HEK293 (cell line): ENCODE data around the gene STBD1.

Experiments
- HOXA7 ChIP-seq: sonication (generic); formaldehyde crosslinking; IDR thresholded peaks from 2 replicates; pipeline ENCODE4 v1.8.1; 2022; ENCODE audit warnings: missing genetic modification reagents, borderline replicate concordance
- KLF16 ChIP-seq: fragments of 450-650 bp; formaldehyde crosslinking; IDR thresholded peaks from 2 replicates; pipeline ENCODE4 v1.5.1; 2017; ENCODE audit warnings: missing biosample characterization, missing genetic modification characterization
- MYNN ChIP-seq: fragments of 450-650 bp; formaldehyde crosslinking; IDR thresholded peaks from 2 replicates; pipeline ENCODE4 v1.5.1; 2016; ENCODE audit warnings: missing biosample characterization, missing genetic modification characterization, borderline replicate concordance
- PBX3 ChIP-seq: sonication (generic); formaldehyde crosslinking; IDR thresholded peaks from 2 replicates; pipeline ENCODE4 v1.8.1; 2022; ENCODE audit warnings: mild to moderate bottlenecking, moderate library complexity, missing genetic modification reagents
- PRDM1 ChIP-seq: fragments of 450-650 bp; formaldehyde crosslinking; IDR thresholded peaks from 2 replicates; pipeline ENCODE4; 2016; ENCODE audit warnings: missing biosample characterization, missing genetic modification characterization
- YY1 ChIP-seq: fragments of 450-650 bp; formaldehyde crosslinking; IDR thresholded peaks from 2 replicates; pipeline ENCODE4 v1.5.1; 2018; ENCODE audit warnings: missing biosample characterization, missing genetic modification characterization
- ZBTB11 ChIP-seq: fragments of 450-650 bp; formaldehyde crosslinking; conservative IDR thresholded peaks from 2 replicates; pipeline ENCODE4 v1.5.1; 2016; ENCODE audit warnings: low read depth, missing biosample characterization, missing genetic modification characterization
- ZBTB7A ChIP-seq: fragments of 450-650 bp; formaldehyde crosslinking; IDR thresholded peaks from 2 replicates; pipeline ENCODE4 v1.5.1; 2016; ENCODE audit warnings: low read depth, missing biosample characterization, missing genetic modification characterization
- ZNF121 ChIP-seq: fragments of 450-650 bp; formaldehyde crosslinking; IDR thresholded peaks from 2 replicates; pipeline ENCODE4 v1.5.1; 2016; ENCODE audit warnings: missing biosample characterization, missing genetic modification characterization
- ZNF19 ChIP-seq: fragments of 450-650 bp; formaldehyde crosslinking; IDR thresholded peaks from 2 replicates; pipeline ENCODE4; 2016; ENCODE audit warnings: missing biosample characterization, missing genetic modification characterization, low read depth
- ZNF24 ChIP-seq: fragments of 450-650 bp; formaldehyde crosslinking; IDR thresholded peaks from 2 replicates; pipeline ENCODE4 v1.5.1; 2016; ENCODE audit warnings: missing biosample characterization, missing genetic modification characterization
- ZNF274 ChIP-seq, 2 experiments: fragments of 200-500 bp in 1 of 2; fragments of 450-650 bp in 1 of 2; sonication (Bioruptor generic) in 1 of 2; formaldehyde crosslinking in 1 of 2; IDR thresholded peaks; 2 replicates each; pipeline versions ENCODE4 v1.5.1 to v1.6.1; 2014 to 2016; ENCODE audit warnings: borderline replicate concordance in 1 of 2, inconsistent platforms in 1 of 2, low read length in 1 of 2, missing biosample characterization in 1 of 2, missing genetic modification characterization in 1 of 2
- ZNF792 ChIP-seq: fragments of 450-650 bp; formaldehyde crosslinking; IDR thresholded peaks from 2 replicates; pipeline ENCODE4 v1.5.1; 2016; ENCODE audit warnings: missing biosample characterization, missing genetic modification characterization
- TF ChIP-seq, protein P1 (sequence below): fragments of 450-650 bp; formaldehyde crosslinking; IDR thresholded peaks from 2 replicates; pipeline ENCODE4 v1.5.1; 2016; ENCODE audit warnings: missing biosample characterization, missing genetic modification characterization

DNA sequence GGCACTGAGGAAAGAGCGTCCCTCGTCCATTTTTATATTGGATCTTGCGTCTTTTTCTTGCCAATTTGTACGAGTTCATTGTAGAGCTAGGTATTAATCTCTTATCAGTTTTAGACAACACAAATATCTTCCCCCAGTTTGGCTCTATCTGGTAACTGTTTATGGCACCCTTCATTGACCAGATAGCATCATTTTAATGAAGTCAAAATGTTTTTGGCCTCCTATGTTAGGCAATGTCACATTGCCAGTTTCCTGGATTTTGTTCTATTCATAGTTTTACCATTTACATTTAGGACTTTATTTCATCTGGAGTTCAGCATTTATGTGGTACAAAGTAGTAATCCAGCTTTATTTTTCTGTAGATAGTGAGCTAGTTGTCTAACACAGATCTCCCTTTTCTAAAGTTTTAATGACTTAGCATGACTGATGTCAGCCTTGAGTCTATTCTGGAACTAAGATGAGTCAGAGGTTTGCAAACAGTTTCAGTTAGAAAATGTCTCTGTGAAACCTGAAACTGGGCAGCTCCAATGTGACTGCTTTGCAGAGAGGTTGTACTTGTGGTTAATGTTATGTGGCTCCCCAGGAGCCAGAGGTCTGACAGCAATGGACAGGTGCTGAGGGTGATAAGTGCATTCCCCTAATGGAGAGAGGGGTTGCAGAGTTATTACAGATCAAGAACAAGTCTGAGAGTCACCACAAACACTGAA lies 5.3 kb upstream of the STBD1 start:
- TF ChIP-seq ZNF24 (tag by site-specific recombination): 0 out of 2 replicates have a peak, but pooled peaks have one; percentile 54
- TF ChIP-seq, protein P1, sequence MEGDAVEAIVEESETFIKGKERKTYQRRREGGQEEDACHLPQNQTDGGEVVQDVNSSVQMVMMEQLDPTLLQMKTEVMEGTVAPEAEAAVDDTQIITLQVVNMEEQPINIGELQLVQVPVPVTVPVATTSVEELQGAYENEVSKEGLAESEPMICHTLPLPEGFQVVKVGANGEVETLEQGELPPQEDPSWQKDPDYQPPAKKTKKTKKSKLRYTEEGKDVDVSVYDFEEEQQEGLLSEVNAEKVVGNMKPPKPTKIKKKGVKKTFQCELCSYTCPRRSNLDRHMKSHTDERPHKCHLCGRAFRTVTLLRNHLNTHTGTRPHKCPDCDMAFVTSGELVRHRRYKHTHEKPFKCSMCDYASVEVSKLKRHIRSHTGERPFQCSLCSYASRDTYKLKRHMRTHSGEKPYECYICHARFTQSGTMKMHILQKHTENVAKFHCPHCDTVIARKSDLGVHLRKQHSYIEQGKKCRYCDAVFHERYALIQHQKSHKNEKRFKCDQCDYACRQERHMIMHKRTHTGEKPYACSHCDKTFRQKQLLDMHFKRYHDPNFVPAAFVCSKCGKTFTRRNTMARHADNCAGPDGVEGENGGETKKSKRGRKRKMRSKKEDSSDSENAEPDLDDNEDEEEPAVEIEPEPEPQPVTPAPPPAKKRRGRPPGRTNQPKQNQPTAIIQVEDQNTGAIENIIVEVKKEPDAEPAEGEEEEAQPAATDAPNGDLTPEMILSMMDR (tag by site-specific recombination): no peak
- TF ChIP-seq ZNF19: no peak
- TF ChIP-seq ZNF274 (IDR thresholded peaks at IDR 0.05; ENCODE audit: low read length): no peak
- TF ChIP-seq ZNF274 (tag by site-specific recombination; IDR thresholded peaks at IDR 0.05; ENCODE audit: borderline replicate concordance): no peak
- TF ChIP-seq ZBTB11: no peak
- no peak for TF ChIP-seq ZNF121 (tag by site-specific recombination)
- no peak for TF ChIP-seq HOXA7 (CRISPR knock-in tag)
- TF ChIP-seq MYNN (tag by site-specific recombination): no peak
- no peak for TF ChIP-seq PBX3
- no peak for TF ChIP-seq ZBTB7A (tag by site-specific recombination)
- TF ChIP-seq ZNF792 (tag by site-specific recombination): no peak
- TF ChIP-seq KLF16 (tag by site-specific recombination): no peak
- TF ChIP-seq PRDM1: 0 out of 2 replicates have a peak, but pooled peaks have one; percentile 11
- TF ChIP-seq YY1 (tag by site-specific recombination): no peak
